HG02571 (cell line): ENCODE measurements around the gene KLHL17.

Experiments used
- ATAC-seq: cut with Tn5 transposase; IDR thresholded peaks from one replicate; pipeline ENCODE4 v1.9.1; 2021; ENCODE audit warnings: mild to moderate bottlenecking, moderate library complexity; ENCODE audit not compliant: unreplicated experiment

KLHL17 gene

GRCh38 chr1:950268-950667 is 10.1 kb upstream of the KLHL17 start:
- ATAC-seq = no peak

- no peak for ATAC-seq
These were observed 9.5 kb upstream of the KLHL17 start for GRCh38 chr1:950881-951280.

GRCh38 chr1:951364-951763 is 9.0 kb upstream of the KLHL17 start:
- no peak for ATAC-seq

GRCh38 chr1:952201-952600 is 8.2 kb upstream of the KLHL17 start:
- no peak for ATAC-seq

- no peak for ATAC-seq
These were observed 7.8 kb upstream of the KLHL17 start for GRCh38 chr1:952603-953002.

- no peak for ATAC-seq
These were observed 6.7 kb upstream of the KLHL17 start for GRCh38 chr1:953524-954320.

- ATAC-seq = no peak
These were observed 5.5 kb upstream of the KLHL17 start for GRCh38 chr1:954927-955326.

- no peak for ATAC-seq
These were observed 4.9 kb upstream of the KLHL17 start for GRCh38 chr1:955474-955873.

GRCh38 chr1:956636-957035 is 3.7 kb upstream of the KLHL17 start:
- no peak for ATAC-seq

GRCh38 chr1:958823-959730 is 1.3 kb upstream of the KLHL17 start, which contains the start of gene NOC2L:
TSS of gene NOC2L (minus strand) at chr1:959256. CDS start at chr1:959240, 16 bp downstream.
- peak; percentile 63 for ATAC-seq

GRCh38 chr1:959731-960362 is 537 bp upstream of the KLHL17 start:
- no peak for ATAC-seq

- ATAC-seq = no peak
These were observed 817 bp downstream of the KLHL17 start for GRCh38 chr1:961132-961669.

- no peak for ATAC-seq
These were observed 2.3 kb downstream of the KLHL17 start for GRCh38 chr1:962381-963300.

GRCh38 chr1:963301-963651 is 2.9 kb downstream of the KLHL17 start:
- ATAC-seq = no peak

- ATAC-seq = no peak
These were observed 3.6 kb downstream of the KLHL17 start for GRCh38 chr1:963746-964525.

GRCh38 chr1:964691-965525 is 4.5 kb downstream of the KLHL17 start:
- ATAC-seq = no peak

GRCh38 chr1:965526-966134 is 5.2 kb downstream of the KLHL17 start:
- no peak for ATAC-seq

- no peak for ATAC-seq
These were observed 5.8 kb downstream of the KLHL17 start, which contains the start of gene PLEKHN1 for GRCh38 chr1:966135-966703. TSS of gene PLEKHN1 (plus strand) at chr1:966482. CDS start at chr1:966532, 50 bp downstream.
